ENCODE measurements around the gene IGSF21.

IGSF21 gene

GRCh38 chr1:18261891-18262290 is 154.3 kb downstream of the IGSF21 start:
- TF ChIP-seq FOXM1 (IDR thresholded peaks at IDR 0.05; ENCODE audit: borderline replicate concordance, low read depth) (no peak), CEBPB (IDR thresholded peaks at IDR 0.05) (no peak), TCF12 (IDR thresholded peaks at IDR 0.05; ENCODE audit: low read depth) (no peak), NFIC (IDR thresholded peaks at IDR 0.05) (no peak), TEAD4 (IDR thresholded peaks at IDR 0.05) (no peak), CREB1 (IDR thresholded peaks at IDR 0.05; ENCODE audit: low read depth) (no peak), TAF1 (IDR thresholded peaks at IDR 0.05; ENCODE audit: low read depth) (no peak), REST (IDR thresholded peaks at IDR 0.05; ENCODE audit: low read depth) (no peak), EP300 (IDR thresholded peaks at IDR 0.05; ENCODE audit: borderline replicate concordance) (no peak), YY1 (IDR thresholded peaks at IDR 0.05; ENCODE audit: low read depth) (no peak), MAX (IDR thresholded peaks at IDR 0.05) (no peak), RAD21 (IDR thresholded peaks at IDR 0.05; ENCODE audit: low read depth) (no peak), USF1 (IDR thresholded peaks at IDR 0.05) (no peak), EGR1 (IDR thresholded peaks at IDR 0.05) (no peak), ZBTB7A (IDR thresholded peaks at IDR 0.05; ENCODE audit: low read depth) (no peak)

GRCh38 chr1:18262726-18263125 is 155.1 kb downstream of the IGSF21 start:
- TF ChIP-seq MAX (IDR thresholded peaks at IDR 0.05) = no peak
- TF ChIP-seq CEBPB (IDR thresholded peaks at IDR 0.05) = no peak
- no peak for TF ChIP-seq TEAD4 (IDR thresholded peaks at IDR 0.05)
- no peak for TF ChIP-seq FOXM1 (IDR thresholded peaks at IDR 0.05; ENCODE audit: borderline replicate concordance, low read depth)
- TF ChIP-seq ZBTB7A (IDR thresholded peaks at IDR 0.05; ENCODE audit: low read depth) = no peak
- no peak for TF ChIP-seq YY1 (IDR thresholded peaks at IDR 0.05; ENCODE audit: low read depth)
- TF ChIP-seq REST (IDR thresholded peaks at IDR 0.05; ENCODE audit: low read depth) = no peak
- TF ChIP-seq CREB1 (IDR thresholded peaks at IDR 0.05; ENCODE audit: low read depth) = no peak
- TF ChIP-seq EGR1 (IDR thresholded peaks at IDR 0.05) = no peak
- no peak for TF ChIP-seq EP300 (IDR thresholded peaks at IDR 0.05; ENCODE audit: borderline replicate concordance)
- no peak for TF ChIP-seq USF1 (IDR thresholded peaks at IDR 0.05)
- no peak for TF ChIP-seq NFIC (IDR thresholded peaks at IDR 0.05)

GRCh38 chr1:18263547-18264120 is 156.0 kb downstream of the IGSF21 start:
- TF ChIP-seq NFIC (IDR thresholded peaks at IDR 0.05) (no peak), EGR1 (IDR thresholded peaks at IDR 0.05) (no peak), ZBTB7A (IDR thresholded peaks at IDR 0.05; ENCODE audit: low read depth) (no peak), TCF12 (IDR thresholded peaks at IDR 0.05; ENCODE audit: low read depth) (no peak), RAD21 (IDR thresholded peaks at IDR 0.05; ENCODE audit: low read depth) (no peak), MAX (IDR thresholded peaks at IDR 0.05) (no peak), USF1 (IDR thresholded peaks at IDR 0.05) (no peak), CEBPB (IDR thresholded peaks at IDR 0.05) (no peak), REST (IDR thresholded peaks at IDR 0.05; ENCODE audit: low read depth) (no peak), TEAD4 (IDR thresholded peaks at IDR 0.05) (no peak)

Measured in Ishikawa (cell line).